Left ventricle myocardium inferior (tissue), 1 donor: Measurements from ENCODE around the gene TRAPPC1. TPM values are rescaled to one million over a fixed set of nuclear protein-coding genes. Genes with fewer than 3 reads are reported as not detected.

ENCODE experiments used
- DNase-seq: peaks from one replicate; pipeline ENCODE4 v3.0.0-alpha.2; 2020
- H3K27ac ChIP-seq: fragments of 200-600 bp; replicated peaks from 2 replicates; pipeline ENCODE4 v1.8.0; 2021
- H3K27me3 ChIP-seq: fragments of 200-600 bp; 2 replicates; pipeline ENCODE4 v1.8.0; 2021; ENCODE audit warnings: low read depth
- H3K36me3 ChIP-seq: fragments of 200-600 bp; 2 replicates; pipeline ENCODE4 v1.8.0; 2021
- H3K4me1 ChIP-seq: fragments of 200-600 bp; 2 replicates; pipeline ENCODE4 v1.8.0; 2021
- H3K4me3 ChIP-seq: fragments of 200-600 bp; 2 replicates; pipeline ENCODE4 v1.8.0; 2021; ENCODE audit warnings: mild to moderate bottlenecking, moderate library complexity
- H3K9me3 ChIP-seq: fragments of 200-600 bp; replicated peaks from 2 replicates; pipeline ENCODE4 v1.8.0; 2021
- CTCF ChIP-seq: fragments of 200-600 bp; IDR thresholded peaks from 2 replicates; pipeline ENCODE4 v1.8.0; 2021; ENCODE audit warnings: antibody characterized with exemption, mild to moderate bottlenecking, borderline replicate concordance
- intact Hi-C: fragments of 100-400 bp; cut with micrococcal nuclease; formaldehyde crosslinking; loops from one replicate; pipeline ENCODE4 v1.11.0; 2022
- total RNA-seq: library from RNA; stranded (reverse); fragmentation: NEBNext Ultra II Directional; extraction: Animal tissue kit (Norgen Biotek cat#: 25700); gene quantifications from one replicate; pipeline ENCODE4 v1.2.1, GENCODE V29; 2021
- donor health status: DM: no; HTN: yes; CAD: no; lungs with severe emphysema.

The TRAPPC1 gene
- total RNA-seq, 1 donor from 2014 or later = 111 TPM

GRCh38 chr17:7897090-7897489, 34.7 kb downstream of the TRAPPC1 start:
- peaks cover 84% of the 10 kb centered on the region for H3K36me3 ChIP-seq
- intact Hi-C loops = loop anchor here (5.0 kb wide), 1 partner anchor 35 kb away; no protein-coding TSS in a partner anchor
- no peak overlapping the region for H3K4me3 ChIP-seq
- no peak for DNase-seq
- peaks cover 7% of the 10 kb centered on the region for H3K4me1 ChIP-seq
- H3K27me3 ChIP-seq = no peaks in the 10 kb centered on the region
- no peaks in the 10 kb centered on the region for H3K9me3 ChIP-seq
- H3K27ac ChIP-seq = no peak overlapping the region
- no peak for TF ChIP-seq CTCF

GRCh38 chr17:7894866-7895265, 36.9 kb downstream of the TRAPPC1 start:
- H3K4me1 ChIP-seq = peaks cover 11% of the 10 kb centered on the region
- H3K9me3 ChIP-seq = no peaks in the 10 kb centered on the region
- no peak for DNase-seq
- no peak overlapping the region for H3K27ac ChIP-seq
- H3K4me3 ChIP-seq = no peak overlapping the region
- peaks cover 70% of the 10 kb centered on the region for H3K36me3 ChIP-seq
- TF ChIP-seq CTCF = no peak
- no peaks in the 10 kb centered on the region for H3K27me3 ChIP-seq
- intact Hi-C loops = loop anchor here (5.0 kb wide), 1 partner anchor 33 kb away; no protein-coding TSS in a partner anchor

- no peaks in the 10 kb centered on the region for H3K27me3 ChIP-seq
- intact Hi-C loops = no loop called here
- peaks cover 64% of the 10 kb centered on the region for H3K36me3 ChIP-seq
- H3K9me3 ChIP-seq = no peaks in the 10 kb centered on the region
- no peak overlapping the region for H3K27ac ChIP-seq
- DNase-seq = no peak
- TF ChIP-seq CTCF = no peak
- H3K4me1 ChIP-seq = peaks cover 18% of the 10 kb centered on the region
- H3K4me3 ChIP-seq = no peak overlapping the region
Observed at GRCh38 chr17:7894226-7894625, 37.5 kb downstream of the TRAPPC1 start.

- Histone ChIP-seq H3K27ac (no peak overlapping the region), H3K36me3 (peaks cover 55% of the 10 kb centered on the region), H3K4me3 (no peak overlapping the region), H3K9me3 (no peaks in the 10 kb centered on the region), H3K4me1 (peaks cover 27% of the 10 kb centered on the region), H3K27me3 (no peaks in the 10 kb centered on the region)
- TF ChIP-seq CTCF = no peak
- intact Hi-C loops = no loop called here
- no peak for DNase-seq
Observed at GRCh38 chr17:7893187-7893880, 38.4 kb downstream of the TRAPPC1 start.

GRCh38 chr17:7889166-7889955, 42.4 kb downstream of the TRAPPC1 start:
- peak; percentile 71 for TF ChIP-seq CTCF
- peak overlapping the region; percentile 88 for H3K4me3 ChIP-seq
- H3K9me3 ChIP-seq = no peaks in the 10 kb centered on the region
- no peaks in the 10 kb centered on the region for H3K27me3 ChIP-seq
- DNase-seq = peak; percentile 97
- intact Hi-C loops = no loop called here
- H3K36me3 ChIP-seq = peaks cover 30% of the 10 kb centered on the region
- peaks cover 51% of the 10 kb centered on the region for H3K4me1 ChIP-seq
- peak overlapping the region; percentile 98 for H3K27ac ChIP-seq
